CD4-positive, alpha-beta T cell (primary cell): ENCODE results near the gene LHX4. TPM values are rescaled to one million over a fixed set of nuclear protein-coding genes. Genes with fewer than 3 reads are reported as not detected.

Source experiments
- ATAC-seq: fragments of 200-7000 bp; cut with Tn5 transposase; one replicate; pipeline ENCODE4 v1.10.0; 2022; ENCODE audit warnings: mild to moderate bottlenecking; ENCODE audit not compliant: poor library complexity
- CTCF ChIA-PET: fragments of 350-600 bp; sonication (Branson Sonifier 250); formaldehyde crosslinking; loops from one replicate; lab custom pipeline; 2021; ENCODE audit warnings: antibody characterized with exemption, inconsistent platforms; lab: Charles Lee
- POLR2A ChIA-PET: fragments of 350-600 bp; sonication (Branson Sonifier 250); formaldehyde crosslinking; loops from one replicate; lab custom pipeline; 2021; ENCODE audit warnings: antibody characterized with exemption, inconsistent platforms; lab: Charles Lee
- DNase-seq, 14 experiments: peaks; one replicate each; pipeline ENCODE4 v3.0.0-alpha.2; 2013 to 2020; ENCODE audit warnings: mixed read lengths in 2 of 14
- H3K27ac ChIP-seq, 2 donors: one replicate each; pipeline versions ENCODE4 v1.5.1 to v1.7.0; 2013; ENCODE audit warnings: low read length in 2 of 2, low read depth in 1 of 2, mild to moderate bottlenecking in 1 of 2
- H3K27me3 ChIP-seq, 2 experiments: 1 replicate in 1 of 2; 2 replicates in 1 of 2; pipeline versions ENCODE4 v1.6.1 to v1.7.0; 2013; ENCODE audit warnings: low read length in 2 of 2, control low read depth in 1 of 2, mild to moderate bottlenecking in 1 of 2, moderate library complexity in 1 of 2; ENCODE audit not compliant: insufficient read depth in 2 of 2, control insufficient read depth in 1 of 2
- H3K36me3 ChIP-seq: one replicate; pipeline ENCODE4 v1.6.1; 2013; ENCODE audit warnings: low read length, control low read depth; ENCODE audit not compliant: insufficient read depth
- H3K4me1 ChIP-seq: one replicate; pipeline ENCODE4 v1.6.1; 2013; ENCODE audit warnings: low read length, control low read depth; ENCODE audit not compliant: insufficient read depth
- H3K4me3 ChIP-seq: one replicate; pipeline ENCODE4 v1.5.1; 2013; ENCODE audit warnings: mild to moderate bottlenecking, low read length, moderate library complexity
- H3K9me3 ChIP-seq, 2 experiments: 1 replicate in 1 of 2; 2 replicates in 1 of 2; pipeline versions ENCODE4 v1.6.1 to v1.7.0; 2013; ENCODE audit warnings: low read length in 2 of 2, mild to moderate bottlenecking in 2 of 2, control low read depth in 1 of 2, moderate library complexity in 1 of 2; ENCODE audit not compliant: control insufficient read depth in 1 of 2, insufficient read depth in 1 of 2
- H3K27ac Mint-ChIP-seq: one replicate; pipeline ENCODE4 v1.8.0; 2020; ENCODE audit warnings: mixed read lengths
- H3K27me3 Mint-ChIP-seq: one replicate; pipeline ENCODE4 v1.8.0; 2021; ENCODE audit warnings: mixed read lengths
- H3K36me3 Mint-ChIP-seq: one replicate; pipeline ENCODE4 v1.8.0; 2021; ENCODE audit warnings: low read depth, mixed read lengths
- H3K4me1 Mint-ChIP-seq: one replicate; pipeline ENCODE4 v1.8.0; 2021; ENCODE audit warnings: low read depth, mixed read lengths
- H3K4me3 Mint-ChIP-seq: one replicate; pipeline ENCODE4 v1.8.0; 2020; ENCODE audit warnings: mild to moderate bottlenecking, mixed read lengths
- H3K9me3 Mint-ChIP-seq: one replicate; pipeline ENCODE4 v1.8.0; 2020; ENCODE audit warnings: mixed read lengths
- CTCF ChIP-seq: fragments of 200-600 bp; IDR thresholded peaks from one replicate; pipeline ENCODE4 v1.8.0; 2022; ENCODE audit warnings: antibody characterized with exemption, mild to moderate bottlenecking
- intact Hi-C, 2 experiments: fragments of 100-400 bp; cut with DNase I in 1 of 2; cut with micrococcal nuclease in 1 of 2; formaldehyde crosslinking; loops; one replicate each; pipeline versions ENCODE4 v1.15.1 to v1.9.0; 2023 to 2025; cut with DNase I, micrococcal nuclease
- total RNA-seq, 174 experiments: library from RNA in 2 of 174; stranded (reverse) in 2 of 174; gene quantifications; one replicate each; pipeline ENCODE4 v1.2.3 and lab custom pipeline; 2021 to 2026

The LHX4 gene
- total RNA-seq, 2 experiments from 2014 or later, result 0.03 TPM; not detected in 1

- intact Hi-C loops, result no loop called here
- CTCF ChIA-PET, result interaction anchor here (0.7 kb wide), 1 partner anchor 1210 kb away, joined by 3 read pairs; no protein-coding TSS in a partner anchor
- H3K27ac Mint-ChIP-seq, result no peak overlapping the region
These were observed 53.0 kb downstream of the LHX4 start for GRCh38 chr1:180283098-180283497.

GRCh38 chr1:180286417-180286816 lies 56.4 kb downstream of the LHX4 start:
- POLR2A ChIA-PET, result no interaction called here
- H3K4me1 ChIP-seq, result no peaks in the 10 kb centered on the region

More at GRCh38 chr1:180283098-180283497, 53.0 kb downstream of the LHX4 start:
- H3K36me3 Mint-ChIP-seq, result peaks cover 77% of the 10 kb centered on the region
- Histone ChIP-seq H3K36me3 (peaks cover 5% of the 10 kb centered on the region), H3K27ac (no peak overlapping the region), H3K27me3 (no peaks in the 10 kb centered on the region), H3K4me3 (no peak overlapping the region), H3K4me1 (no peaks in the 10 kb centered on the region), H3K9me3 (no peaks in the 10 kb centered on the region)
- H3K27me3 Mint-ChIP-seq, result no peaks in the 10 kb centered on the region
- H3K4me3 Mint-ChIP-seq, result no peak overlapping the region
- DNase-seq, result no peak
- H3K9me3 Mint-ChIP-seq, result no peaks in the 10 kb centered on the region
- TF ChIP-seq CTCF, result no peak
- no peaks in the 10 kb centered on the region for H3K4me1 Mint-ChIP-seq
- ATAC-seq, result no peak
- POLR2A ChIA-PET, result no interaction called here

DNA sequence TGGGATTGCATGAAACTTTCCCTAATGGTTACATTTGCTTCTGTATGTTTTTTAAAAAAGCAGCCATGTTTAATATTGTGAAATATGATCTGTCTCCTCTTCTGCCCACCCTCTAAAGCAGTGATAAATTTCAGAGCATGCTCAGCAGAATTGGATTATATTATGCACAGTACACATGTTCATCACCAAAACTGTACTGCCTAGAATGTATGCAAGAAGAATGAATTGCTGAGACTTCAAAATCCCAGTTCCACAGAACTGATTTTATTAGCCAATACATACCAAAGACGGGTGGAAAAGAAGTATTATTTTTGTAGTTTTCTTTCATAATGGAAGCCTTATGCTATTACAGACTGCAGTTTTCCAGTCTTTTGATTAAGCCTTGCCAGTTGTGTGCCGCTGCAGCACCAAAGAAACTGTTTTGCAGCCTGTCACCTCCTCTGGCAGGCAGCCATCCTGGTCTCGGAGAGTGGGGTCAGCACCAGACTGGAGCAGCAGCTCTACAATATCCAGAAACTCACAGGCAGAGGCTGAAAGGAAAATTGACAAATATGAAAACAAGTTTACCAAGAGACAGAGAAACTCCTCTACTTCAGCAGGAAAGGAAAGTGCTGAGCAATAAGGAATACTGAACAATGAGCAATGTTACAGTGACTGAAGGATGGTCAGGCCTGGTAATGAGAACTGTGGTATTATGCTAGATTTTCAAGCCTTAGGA lies 58.1 kb downstream of the LHX4 start:
- no peak for TF ChIP-seq CTCF
- no peak for ATAC-seq
- no peaks in the 10 kb centered on the region for H3K4me1 ChIP-seq
- no peaks in the 10 kb centered on the region for H3K9me3 ChIP-seq
- no peak overlapping the region for H3K27ac Mint-ChIP-seq
- peaks cover 3% of the 10 kb centered on the region for H3K36me3 ChIP-seq
- H3K27me3 ChIP-seq, result no peaks in the 10 kb centered on the region
- peaks cover 31% of the 10 kb centered on the region for H3K4me1 Mint-ChIP-seq
- no peaks in the 10 kb centered on the region for H3K9me3 Mint-ChIP-seq
- CTCF ChIA-PET, result no interaction called here
- H3K36me3 Mint-ChIP-seq, result peaks cover 56% of the 10 kb centered on the region
- no peak overlapping the region for H3K27ac ChIP-seq
- H3K4me3 ChIP-seq, result no peak overlapping the region
- H3K4me3 Mint-ChIP-seq, result no peak overlapping the region
- POLR2A ChIA-PET, result no interaction called here
- H3K27me3 Mint-ChIP-seq, result no peaks in the 10 kb centered on the region
- intact Hi-C loops, result no loop called here
- no peak for DNase-seq

More at GRCh38 chr1:180286417-180286816, 56.4 kb downstream of the LHX4 start:
- Mint-ChIP-seq H3K4me3 (no peak overlapping the region), H3K27ac (no peak overlapping the region), H3K4me1 (peaks cover 24% of the 10 kb centered on the region), H3K27me3 (no peaks in the 10 kb centered on the region), H3K9me3 (no peaks in the 10 kb centered on the region), H3K36me3 (peaks cover 65% of the 10 kb centered on the region)
- TF ChIP-seq CTCF, result no peak
- ATAC-seq (no peak), DNase-seq (no peak)
- Histone ChIP-seq H3K27me3 (no peaks in the 10 kb centered on the region), H3K36me3 (peaks cover 3% of the 10 kb centered on the region), H3K27ac (no peak overlapping the region), H3K9me3 (no peaks in the 10 kb centered on the region), H3K4me3 (no peak overlapping the region)
- intact Hi-C loops, result no loop called here
- CTCF ChIA-PET, result no interaction called here
